ENCODE data around the gene ABCC5. TPM values are rescaled to one million over a fixed set of nuclear protein-coding genes. Genes with fewer than 3 reads are reported as not detected.

ABCC5 gene
- total and polyA plus RNA-seq, 2 of the 8 experiments (the other 6 are each of a cell fraction or from before 2014, with no cell fraction given): 25.3 to 40.8 TPM

DNA sequence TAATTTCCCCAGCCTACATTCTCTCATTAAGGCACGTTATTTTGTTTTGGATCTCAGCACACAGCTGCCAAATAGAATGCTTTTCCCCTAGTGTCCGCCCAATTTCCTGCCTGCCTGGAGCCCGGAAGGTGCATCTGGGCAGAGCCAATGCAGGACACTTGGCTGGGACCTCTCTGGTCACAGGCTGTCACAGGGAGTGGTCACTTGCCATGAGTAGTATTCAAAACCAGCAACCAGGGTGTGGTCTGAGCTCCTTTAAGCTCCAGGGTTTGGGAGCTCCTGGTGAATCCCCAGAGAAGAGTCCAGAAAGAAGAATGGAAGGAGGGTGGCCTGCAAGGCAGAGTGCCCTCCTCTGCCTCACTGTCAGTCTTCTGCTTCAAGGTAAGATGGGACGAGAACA lies 35.1 kb upstream of the ABCC5 start, which contains the start of gene HTR3C:
Gene HTR3C, plus strand, starts transcription at position 281 of the 400 bp plus-strand sequence. Its CDS starts 34 bp downstream, at position 315.
- CTCF ChIA-PET (ENCODE audit: partially characterized antibody): interaction anchor here (0.5 to 1.3 kb wide), 2 partner anchors 10 to 253 kb away, joined by 3 to 4 read pairs; no protein-coding TSS in a partner anchor
- Histone ChIP-seq H3K14ac (ENCODE audit: insufficient read length) (no peak within 1 kb of the TSS), H3K18ac (ENCODE audit: extremely low read depth, low read length) (no peak within 1 kb of the TSS), H2BK5ac (ENCODE audit: low read depth, low read length) (no peak within 1 kb of the TSS), H2AK5ac (ENCODE audit: low read depth, low read length) (no peak within 1 kb of the TSS), H2BK120ac (replicated peaks; ENCODE audit: low read depth, low read length) (no peak within 1 kb of the TSS), H2BK15ac (ENCODE audit: low read length) (no peak within 1 kb of the TSS), H3K4me2 (ENCODE audit: insufficient read depth in 1 of 2, low read depth in 2 of 2, low read length in 2 of 2) (no peak within 1 kb of the TSS), H2BK20ac (ENCODE audit: low read length) (no peak within 1 kb of the TSS), H3K9ac (replicated peaks in 1 of 4; ENCODE audit: extremely low read depth in 1 of 4, low read depth in 3 of 4, low read length in 3 of 4) (no peak within 1 kb of the TSS), H3K27me3 (replicated peaks in 1 of 4; ENCODE audit: control insufficient read depth in 3 of 4, extremely low read depth in 1 of 4, insufficient read depth in 3 of 4, low read length in 3 of 4) (no peaks in the 10 kb centered on the region), H3K9me3 (ENCODE audit: insufficient read depth in 2 of 2, low read depth in 1 of 2, low read length in 1 of 2) (no peaks in the 10 kb centered on the region), H3K23me2 (ENCODE audit: low read depth, low read length) (no peaks in the 10 kb centered on the region), H2AFZ (ENCODE audit: low read length) (no peak within 1 kb of the TSS), H4K91ac (replicated peaks; ENCODE audit: insufficient read length, low read length) (no peak within 1 kb of the TSS), H3K27ac (ENCODE audit: low read depth, low read length) (no peak within 1 kb of the TSS), H3K56ac (replicated peaks; ENCODE audit: insufficient read length, low read depth, low read length) (no peak within 1 kb of the TSS), H3K79me1 (ENCODE audit: low read depth, low read length) (no peaks in the 10 kb centered on the region), H3K79me2 (ENCODE audit: control insufficient read depth in 1 of 2, insufficient read depth in 2 of 2, low read length in 2 of 2) (no peaks in the 10 kb centered on the region), H3K4me1 (replicated peaks in 1 of 4; ENCODE audit: control insufficient read depth in 3 of 4, insufficient read depth in 4 of 4, low read length in 3 of 4) (no peaks in the 10 kb centered on the region), H3K4me3 (ENCODE audit: extremely low read depth in 1 of 4, insufficient read depth in 2 of 4, low read depth in 3 of 4, low read length in 4 of 4) (no peak within 1 kb of the TSS), H3K23ac (ENCODE audit: insufficient read length) (no peak within 1 kb of the TSS), H4K5ac (ENCODE audit: insufficient read length, low read depth, low read length) (no peak within 1 kb of the TSS), H4K8ac (ENCODE audit: extremely low read depth, insufficient read depth, low read length) (no peak within 1 kb of the TSS), H2BK12ac (ENCODE audit: low read depth, low read length) (no peak within 1 kb of the TSS), H3K4ac (replicated peaks; ENCODE audit: insufficient read length, low read depth, low read length) (no peak within 1 kb of the TSS), H3K36me3 (ENCODE audit: control insufficient read depth in 2 of 4, insufficient read depth in 4 of 4, low read length in 3 of 4) (no peaks in the 10 kb centered on the region), H4K20me1 (replicated peaks in 1 of 2; ENCODE audit: control insufficient read depth in 1 of 2, insufficient read depth in 2 of 2, low read length in 2 of 2) (no peaks in the 10 kb centered on the region)
- WGBS, 2 experiments (ENCODE audit: extremely low coverage in 1 of 2, insufficient coverage in 1 of 2, insufficient read length in 1 of 2, insufficient replicate concordance in 2 of 2, low coverage in 1 of 2, low lambda C conversion rate in 2 of 2, missing lambda C conversion rate in 1 of 2): 81% methylated on average over 4 of the region's 4 CpGs; no CpG with 5 or more reads in 1 of the 2 experiments
- DNase-seq (ENCODE audit: low read depth in 1 of 2, low spot score in 2 of 2) (no peak), FAIRE-seq (no peak)
- POLR2A ChIA-PET (ENCODE audit: partially characterized antibody): no interaction called here
- TF ChIP-seq, protein P1, sequence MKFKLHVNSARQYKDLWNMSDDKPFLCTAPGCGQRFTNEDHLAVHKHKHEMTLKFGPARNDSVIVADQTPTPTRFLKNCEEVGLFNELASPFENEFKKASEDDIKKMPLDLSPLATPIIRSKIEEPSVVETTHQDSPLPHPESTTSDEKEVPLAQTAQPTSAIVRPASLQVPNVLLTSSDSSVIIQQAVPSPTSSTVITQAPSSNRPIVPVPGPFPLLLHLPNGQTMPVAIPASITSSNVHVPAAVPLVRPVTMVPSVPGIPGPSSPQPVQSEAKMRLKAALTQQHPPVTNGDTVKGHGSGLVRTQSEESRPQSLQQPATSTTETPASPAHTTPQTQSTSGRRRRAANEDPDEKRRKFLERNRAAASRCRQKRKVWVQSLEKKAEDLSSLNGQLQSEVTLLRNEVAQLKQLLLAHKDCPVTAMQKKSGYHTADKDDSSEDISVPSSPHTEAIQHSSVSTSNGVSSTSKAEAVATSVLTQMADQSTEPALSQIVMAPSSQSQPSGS (IDR thresholded peaks at IDR 0.05; ENCODE audit: low read length): no peak
- TF ChIP-seq TCF12 (IDR thresholded peaks at IDR 0.05; ENCODE audit: low read depth, low read length): no peak
- TF ChIP-seq CHD2 (IDR thresholded peaks at IDR 0.05; ENCODE audit: low read length): no peak
- TF ChIP-seq PHF8 (conservative IDR thresholded peaks at IDR 0.05; ENCODE audit: low read depth, low read length): no peak
- TF ChIP-seq TBP (IDR thresholded peaks at IDR 0.05; ENCODE audit: low read depth, low read length): no peak
- no peak for TF ChIP-seq SIRT6 (IDR thresholded peaks at IDR 0.05; ENCODE audit: low read length)
- TF ChIP-seq CBX5 (IDR thresholded peaks at IDR 0.05; ENCODE audit: low read depth, low read length): no peak
- no peak for TF ChIP-seq GABPA (IDR thresholded peaks at IDR 0.05; ENCODE audit: borderline replicate concordance, insufficient read depth, low read length)
- TF ChIP-seq, protein P2, sequence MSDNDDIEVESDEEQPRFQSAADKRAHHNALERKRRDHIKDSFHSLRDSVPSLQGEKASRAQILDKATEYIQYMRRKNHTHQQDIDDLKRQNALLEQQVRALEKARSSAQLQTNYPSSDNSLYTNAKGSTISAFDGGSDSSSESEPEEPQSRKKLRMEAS (IDR thresholded peaks at IDR 0.05): no peak
- no peak for TF ChIP-seq ASH2L (IDR thresholded peaks at IDR 0.05; ENCODE audit: low read length)
- no peak for TF ChIP-seq JUN (IDR thresholded peaks at IDR 0.05; ENCODE audit: low read depth, low read length)
- TF ChIP-seq CHD1 (IDR thresholded peaks at IDR 0.05; ENCODE audit: low read depth, low read length): no peak

All from H1 (cell line).